NOMO-1 (cell line): ENCODE data around the gene NECAP2.

Experiments used
- DNase-seq, 2 experiments: peaks; one replicate each; lab custom pipeline; 2025; ENCODE audit not compliant: unreplicated experiment in 2 of 2; lab: John Stamatoyannopoulos, UW

NECAP2 gene, protein sequence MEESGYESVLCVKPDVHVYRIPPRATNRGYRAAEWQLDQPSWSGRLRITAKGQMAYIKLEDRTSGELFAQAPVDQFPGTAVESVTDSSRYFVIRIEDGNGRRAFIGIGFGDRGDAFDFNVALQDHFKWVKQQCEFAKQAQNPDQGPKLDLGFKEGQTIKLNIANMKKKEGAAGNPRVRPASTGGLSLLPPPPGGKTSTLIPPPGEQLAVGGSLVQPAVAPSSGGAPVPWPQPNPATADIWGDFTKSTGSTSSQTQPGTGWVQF

GRCh38 chr1:16440470-16441281, at the start of gene NECAP2:
TSS of gene NECAP2 (plus strand) at chr1:16440724. CDS start at chr1:16440762, 38 bp downstream.
- DNase-seq, result peak; percentile 95

DNA sequence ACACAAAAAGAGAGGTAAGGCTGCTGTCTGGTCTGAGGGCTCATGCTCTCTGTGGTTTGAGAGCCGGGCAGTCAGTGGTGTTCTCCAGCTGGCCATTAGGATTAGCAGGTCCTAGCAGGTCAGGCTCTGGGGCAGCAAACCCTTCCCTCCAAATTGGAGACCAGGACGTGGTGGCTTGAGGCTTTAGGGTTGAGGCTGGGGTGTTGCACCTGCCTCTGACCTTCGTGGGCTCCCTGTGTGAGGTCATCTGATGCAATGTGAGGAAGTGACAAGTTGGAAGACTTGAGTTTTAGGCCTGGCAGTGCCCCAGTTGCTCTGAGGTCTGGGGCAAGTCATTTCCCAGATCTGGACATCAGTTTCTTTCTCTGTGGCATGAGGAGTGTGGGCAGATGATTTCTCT, 49.1 kb upstream of the NECAP2 start:
- peak in 1 of 2 experiments; percentile 4 for DNase-seq

GRCh38 chr1:16392740-16393569, 47.6 kb upstream of the NECAP2 start:
- DNase-seq, result no peak

DNA sequence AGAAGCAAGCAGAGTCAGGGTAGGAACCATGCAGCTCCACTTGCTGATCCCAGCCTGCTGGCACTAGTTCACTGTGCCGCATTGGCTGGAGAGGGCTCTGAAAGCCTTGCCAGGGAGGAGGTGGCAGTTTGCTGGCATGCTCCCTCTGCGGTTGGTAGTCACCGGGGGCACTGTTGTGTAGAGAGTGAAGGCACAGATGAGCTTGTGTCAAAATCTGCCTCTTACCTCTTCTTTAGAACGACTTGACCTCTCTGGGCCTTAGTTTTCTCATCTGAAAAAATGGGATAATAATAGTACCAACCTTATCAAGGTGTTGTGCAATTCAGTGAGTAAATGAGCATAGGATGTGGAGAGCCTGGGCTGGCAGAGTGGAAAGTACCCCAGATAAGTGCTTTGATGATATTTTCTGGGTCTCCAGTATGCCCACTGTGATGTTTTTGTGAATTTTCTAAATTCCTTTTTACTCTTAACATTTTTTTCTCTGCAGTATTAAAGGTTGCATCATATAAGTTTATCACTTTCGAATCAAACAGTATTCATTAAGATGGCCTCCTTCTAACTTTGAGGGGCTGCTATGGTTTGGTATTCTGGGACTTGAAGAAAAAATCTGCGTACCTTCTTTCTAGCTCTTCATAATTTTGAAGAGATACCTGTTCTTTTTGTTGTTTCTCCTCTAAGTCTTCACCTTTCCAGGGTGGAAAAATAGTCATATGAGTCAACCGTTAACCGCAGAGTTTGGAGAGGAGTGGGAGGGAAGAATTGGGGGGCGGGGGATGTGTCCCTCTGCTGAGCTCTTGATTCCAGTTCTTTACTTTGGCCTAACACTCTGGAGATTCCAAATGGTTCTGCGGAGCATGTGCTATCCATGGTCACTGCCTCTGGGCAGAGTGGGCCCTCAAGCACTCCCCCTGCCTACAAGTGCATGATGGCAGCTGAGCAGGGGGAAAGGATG, 46.7 kb upstream of the NECAP2 start:
- no peak for DNase-seq

DNA sequence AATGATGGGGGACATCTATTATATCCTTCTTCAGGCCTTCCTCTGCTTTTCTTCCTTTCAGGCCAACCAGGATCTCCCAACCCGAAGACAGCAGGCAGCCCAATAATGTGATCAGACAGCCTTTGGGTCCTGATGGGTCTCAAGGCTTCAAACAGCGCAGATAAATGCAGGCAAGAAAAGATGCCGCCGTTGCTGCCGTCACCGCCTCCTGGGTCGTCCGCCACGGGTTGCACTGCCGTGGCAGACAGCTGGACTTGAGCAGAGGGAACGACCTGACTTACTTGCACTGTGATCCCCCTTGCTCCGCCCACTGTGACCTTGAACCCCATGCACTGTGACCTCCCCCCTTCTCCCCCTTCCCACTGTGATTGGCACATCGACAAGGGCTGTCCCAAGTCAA, 45.5 kb upstream of the NECAP2 start:
- no peak for DNase-seq

DNA sequence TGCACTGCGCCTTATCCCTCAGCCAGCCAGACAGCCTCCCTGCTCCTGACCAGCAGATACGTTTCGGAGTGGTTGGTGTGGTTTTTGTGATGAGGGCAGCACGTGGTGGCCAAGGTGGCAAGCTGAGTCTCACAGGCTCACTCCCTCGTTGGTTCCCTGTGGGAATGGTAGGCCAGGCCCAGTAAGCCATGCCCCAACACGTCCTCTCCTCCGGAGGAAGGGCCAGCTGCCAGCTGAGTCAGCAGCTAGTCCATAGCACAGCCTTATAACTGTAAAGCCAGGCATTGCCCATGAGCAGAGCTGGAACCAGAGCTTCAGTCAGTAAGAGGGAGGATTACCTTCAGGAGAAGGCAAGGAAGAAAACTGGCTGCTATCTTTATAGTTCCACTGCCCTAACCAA, 43.9 kb upstream of the NECAP2 start:
- DNase-seq, result no peak

GRCh38 chr1:16397120-16397519, 43.4 kb upstream of the NECAP2 start:
- DNase-seq, result no peak

- DNase-seq, result no peak
These were observed 42.1 kb upstream of the NECAP2 start for GRCh38 chr1:16398371-16398953.

DNA sequence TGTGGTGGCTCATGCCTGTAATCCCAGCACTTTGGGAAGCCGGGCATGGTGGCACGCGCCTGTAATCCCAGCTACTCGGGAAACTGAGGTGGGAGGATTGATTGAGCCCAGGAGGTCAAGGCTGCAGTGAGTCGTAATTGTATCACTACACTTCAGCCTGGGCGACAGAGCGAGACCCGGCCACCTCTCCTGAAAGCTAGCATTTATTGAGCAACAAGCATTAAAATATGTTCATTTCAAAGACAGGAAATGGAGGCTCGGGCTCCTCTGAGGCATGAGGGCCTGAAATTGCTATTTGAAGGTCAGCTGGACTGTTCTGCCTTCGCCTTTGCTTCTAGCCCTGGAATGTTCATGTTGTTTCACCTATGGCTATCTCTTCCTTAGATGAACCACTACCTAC, 37.8 kb upstream of the NECAP2 start:
- peak; percentile 1 to 13 for DNase-seq

- no peak for DNase-seq
These were observed 35.1 kb upstream of the NECAP2 start for GRCh38 chr1:16405441-16405840.

DNA sequence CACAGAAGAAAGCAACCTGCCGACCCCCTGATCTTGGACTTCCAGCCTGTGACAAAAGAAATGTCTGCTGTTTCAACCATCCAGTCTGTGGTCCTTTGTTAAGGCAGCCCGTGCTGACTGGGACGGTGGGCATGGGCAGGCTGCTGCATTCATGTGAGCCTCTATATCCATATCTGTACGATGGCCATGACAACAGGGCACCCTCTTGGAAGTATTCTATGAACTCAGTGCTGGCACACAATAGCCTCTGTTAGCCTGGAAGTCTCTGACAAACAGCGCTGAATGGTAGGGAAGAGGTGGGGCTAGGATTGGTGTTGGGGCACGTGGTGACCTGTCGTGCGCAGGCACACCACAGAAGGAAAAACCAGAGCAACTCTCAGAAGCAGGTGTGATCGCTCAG, 33.7 kb upstream of the NECAP2 start:
- DNase-seq, result no peak

DNA sequence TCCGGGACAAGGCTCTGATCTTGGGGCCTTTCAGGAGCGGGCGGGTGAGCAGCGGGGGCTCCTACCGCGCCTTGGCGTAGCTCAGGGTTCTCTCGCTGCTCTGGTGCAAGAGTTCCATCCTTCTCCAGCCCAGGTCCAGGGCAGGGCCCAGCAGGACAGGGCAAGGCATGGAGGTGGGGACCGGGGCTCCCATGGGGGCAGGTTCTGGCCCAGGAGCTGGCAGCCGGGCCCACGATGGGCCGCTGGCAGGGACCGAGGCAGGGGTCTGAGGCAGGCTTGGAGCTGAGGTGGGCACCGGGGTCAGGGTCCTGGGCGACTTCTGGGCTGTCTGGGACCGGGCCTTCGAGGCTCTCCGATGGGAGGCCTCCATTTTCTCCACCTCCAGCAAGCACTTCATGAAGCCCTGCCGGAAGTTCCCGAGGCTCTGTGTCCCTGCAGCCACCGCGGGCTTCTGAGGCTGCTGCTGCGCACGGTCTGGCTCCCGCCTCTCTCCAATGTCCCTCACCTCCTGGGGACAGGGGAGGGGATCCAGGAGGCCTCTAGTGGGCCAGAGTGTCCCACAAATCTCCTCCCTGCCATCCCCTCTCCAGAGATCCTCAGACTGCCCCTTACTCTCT, 30.9 kb upstream of the NECAP2 start:
- DNase-seq, result no peak

GRCh38 chr1:16410803-16411202, 29.7 kb upstream of the NECAP2 start:
- no peak for DNase-seq

- DNase-seq, result no peak
These were observed 27.3 kb upstream of the NECAP2 start for GRCh38 chr1:16413191-16413590.

GRCh38 chr1:16418823-16419425, 21.6 kb upstream of the NECAP2 start:
- DNase-seq, result peak in 1 of 2 experiments; percentile 11

GRCh38 chr1:16420424-16421118, 20.0 kb upstream of the NECAP2 start:
- DNase-seq, result no peak

GRCh38 chr1:16421201-16421600, 19.3 kb upstream of the NECAP2 start:
- no peak for DNase-seq

DNA sequence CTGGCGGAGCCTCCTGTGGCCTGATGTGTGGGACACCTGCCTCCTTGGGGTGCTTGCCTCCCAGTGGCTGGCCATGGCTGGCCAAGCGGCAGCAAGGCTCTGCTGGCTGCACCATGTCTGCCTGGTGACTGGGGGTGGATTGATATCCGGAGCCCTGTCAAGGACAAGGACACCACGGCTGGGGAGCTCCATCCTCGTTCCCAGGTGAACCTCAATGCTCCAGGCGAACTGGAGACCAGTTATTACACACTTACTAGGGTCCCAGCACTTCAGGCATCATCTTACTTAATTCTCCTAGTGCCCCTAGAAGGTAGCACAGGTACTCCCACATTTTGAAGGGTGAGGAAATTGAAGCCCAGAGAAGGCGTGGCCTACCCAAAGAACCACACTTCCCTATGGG, 18.5 kb upstream of the NECAP2 start:
- DNase-seq, result no peak
